ENCODE results near the gene NUDC. TPM values are rescaled to one million over a fixed set of nuclear protein-coding genes. Genes with fewer than 3 reads are reported as not detected.

Gene NUDC
- total and polyA plus RNA-seq, 5 donors from 2014 or later = 41.2 to 93.4 (median 82.0) TPM

- no peaks in the 10 kb centered on the region for H3K9me3 ChIP-seq (ENCODE audit: control insufficient read depth in 2 of 2, low read length in 2 of 2)
- DNase-seq (no peak), ATAC-seq (ENCODE audit: low read depth in 2 of 2) (no peak)
- peaks cover 27% of the 10 kb centered on the region for H3K36me3 ChIP-seq (ENCODE audit: control insufficient read depth, insufficient read depth, low read length)
- Mint-ChIP-seq H3K27me3 (no peaks in the 10 kb centered on the region), H3K4me3 (no peak overlapping the region), H3K27ac (no peak overlapping the region), H3K4me1 (peaks cover 0 to 9% (median 5%) of the 10 kb centered on the region in 4 donors), H3K9me3 (no peaks in the 10 kb centered on the region), H3K36me3 (peaks cover 22% of the 10 kb centered on the region)
- no peaks in the 10 kb centered on the region for H3K27me3 ChIP-seq (ENCODE audit: control insufficient read depth, insufficient read depth, low read length)
- no peaks in the 10 kb centered on the region for H3K4me1 ChIP-seq (ENCODE audit: control insufficient read depth, insufficient read depth, low read length, poor library complexity, severe bottlenecking)
- H3K27ac ChIP-seq (ENCODE audit: insufficient read depth, low read length, poor library complexity, severe bottlenecking) = no peak overlapping the region
- H3K4me3 ChIP-seq (ENCODE audit: low read depth, low read length) = no peak overlapping the region
Observed at GRCh38 chr1:26936823-26937222, 15.3 kb downstream of the NUDC start.

- Histone ChIP-seq H3K4me1 (ENCODE audit: control insufficient read depth, insufficient read depth, low read length, poor library complexity, severe bottlenecking) (no peaks in the 10 kb centered on the region), H3K9me3 (ENCODE audit: control insufficient read depth in 2 of 2, low read length in 2 of 2) (no peaks in the 10 kb centered on the region), H3K4me3 (ENCODE audit: low read depth, low read length) (no peak overlapping the region), H3K36me3 (ENCODE audit: control insufficient read depth, insufficient read depth, low read length) (peaks cover 33% of the 10 kb centered on the region), H3K27me3 (ENCODE audit: control insufficient read depth, insufficient read depth, low read length) (no peaks in the 10 kb centered on the region), H3K27ac (ENCODE audit: insufficient read depth, low read length, poor library complexity, severe bottlenecking) (no peak overlapping the region)
- H3K9me3 Mint-ChIP-seq = no peaks in the 10 kb centered on the region
- H3K36me3 Mint-ChIP-seq = peaks cover 24% of the 10 kb centered on the region
- H3K27ac Mint-ChIP-seq = peak overlapping the region in 2 of 3 donors; percentile 9 to 23
- H3K27me3 Mint-ChIP-seq = no peaks in the 10 kb centered on the region
- ATAC-seq (ENCODE audit: low read depth in 2 of 2) (no peak), DNase-seq (no peak)
- no peak overlapping the region for H3K4me3 Mint-ChIP-seq
- H3K4me1 Mint-ChIP-seq = peaks cover 0 to 8% (median 3%) of the 10 kb centered on the region in 4 donors
Observed at GRCh38 chr1:26938004-26938658, 16.6 kb downstream of the NUDC start.

GRCh38 chr1:26938659-26939025 lies 17.1 kb downstream of the NUDC start:
- H3K27ac ChIP-seq (ENCODE audit: insufficient read depth, low read length, poor library complexity, severe bottlenecking) = no peak overlapping the region
- H3K36me3 ChIP-seq (ENCODE audit: control insufficient read depth, insufficient read depth, low read length) = peaks cover 39% of the 10 kb centered on the region
- no peaks in the 10 kb centered on the region for H3K4me1 ChIP-seq (ENCODE audit: control insufficient read depth, insufficient read depth, low read length, poor library complexity, severe bottlenecking)
- no peak for DNase-seq
- no peak for ATAC-seq (ENCODE audit: low read depth in 2 of 2)
- Mint-ChIP-seq H3K27ac (peak overlapping the region in 1 of 3 donors; percentile 23), H3K27me3 (no peaks in the 10 kb centered on the region), H3K4me3 (no peak overlapping the region), H3K4me1 (peaks cover 0 to 6% (median 2%) of the 10 kb centered on the region in 4 donors), H3K36me3 (peaks cover 27% of the 10 kb centered on the region), H3K9me3 (no peaks in the 10 kb centered on the region)
- H3K4me3 ChIP-seq (ENCODE audit: low read depth, low read length) = no peak overlapping the region
- H3K27me3 ChIP-seq (ENCODE audit: control insufficient read depth, insufficient read depth, low read length) = no peaks in the 10 kb centered on the region
- no peaks in the 10 kb centered on the region for H3K9me3 ChIP-seq (ENCODE audit: control insufficient read depth in 2 of 2, low read length in 2 of 2)

GRCh38 chr1:26941311-26941710 lies 19.8 kb downstream of the NUDC start:
- DNase-seq (no peak), ATAC-seq (ENCODE audit: low read depth in 2 of 2) (no peak)
- H3K9me3 Mint-ChIP-seq = peaks cover 0 to 2% (median 0%) of the 10 kb centered on the region in 7 donors
- no peak overlapping the region for H3K4me3 Mint-ChIP-seq
- no peak overlapping the region for H3K4me3 ChIP-seq (ENCODE audit: low read depth, low read length)
- peaks cover 0 to 4% (median under 1%) of the 10 kb centered on the region in 4 donors for H3K4me1 Mint-ChIP-seq
- no peak overlapping the region for H3K27ac Mint-ChIP-seq
- peaks cover 31% of the 10 kb centered on the region for H3K36me3 Mint-ChIP-seq
- no peaks in the 10 kb centered on the region for H3K27me3 ChIP-seq (ENCODE audit: control insufficient read depth, insufficient read depth, low read length)
- no peaks in the 10 kb centered on the region for H3K9me3 ChIP-seq (ENCODE audit: control insufficient read depth in 2 of 2, low read length in 2 of 2)
- H3K4me1 ChIP-seq (ENCODE audit: control insufficient read depth, insufficient read depth, low read length, poor library complexity, severe bottlenecking) = no peaks in the 10 kb centered on the region
- H3K36me3 ChIP-seq (ENCODE audit: control insufficient read depth, insufficient read depth, low read length) = peaks cover 59% of the 10 kb centered on the region
- H3K27me3 Mint-ChIP-seq = no peaks in the 10 kb centered on the region
- H3K27ac ChIP-seq (ENCODE audit: insufficient read depth, low read length, poor library complexity, severe bottlenecking) = no peak overlapping the region

GRCh38 chr1:26942656-26943055 lies 21.1 kb downstream of the NUDC start:
- DNase-seq (no peak), ATAC-seq (ENCODE audit: low read depth in 2 of 2) (no peak)
- no peak overlapping the region for H3K4me3 Mint-ChIP-seq
- H3K4me3 ChIP-seq (ENCODE audit: low read depth, low read length) = no peak overlapping the region
- peaks cover 53% of the 10 kb centered on the region for H3K36me3 ChIP-seq (ENCODE audit: control insufficient read depth, insufficient read depth, low read length)
- peaks cover 28% of the 10 kb centered on the region for H3K36me3 Mint-ChIP-seq
- H3K27me3 ChIP-seq (ENCODE audit: control insufficient read depth, insufficient read depth, low read length) = no peaks in the 10 kb centered on the region
- H3K27ac Mint-ChIP-seq = no peak overlapping the region
- H3K4me1 ChIP-seq (ENCODE audit: control insufficient read depth, insufficient read depth, low read length, poor library complexity, severe bottlenecking) = no peaks in the 10 kb centered on the region
- no peaks in the 10 kb centered on the region for H3K27me3 Mint-ChIP-seq
- peaks cover 0 to 2% (median 0%) of the 10 kb centered on the region in 7 donors for H3K9me3 Mint-ChIP-seq
- peaks cover 0 to 4% (median under 1%) of the 10 kb centered on the region in 4 donors for H3K4me1 Mint-ChIP-seq
- no peaks in the 10 kb centered on the region for H3K9me3 ChIP-seq (ENCODE audit: control insufficient read depth in 2 of 2, low read length in 2 of 2)
- H3K27ac ChIP-seq (ENCODE audit: insufficient read depth, low read length, poor library complexity, severe bottlenecking) = no peak overlapping the region

- H3K27me3 Mint-ChIP-seq = no peaks in the 10 kb centered on the region
- Histone ChIP-seq H3K9me3 (ENCODE audit: control insufficient read depth in 2 of 2, low read length in 2 of 2) (no peaks in the 10 kb centered on the region), H3K4me3 (ENCODE audit: low read depth, low read length) (no peak overlapping the region), H3K4me1 (ENCODE audit: control insufficient read depth, insufficient read depth, low read length, poor library complexity, severe bottlenecking) (no peaks in the 10 kb centered on the region), H3K27me3 (ENCODE audit: control insufficient read depth, insufficient read depth, low read length) (no peaks in the 10 kb centered on the region), H3K27ac (ENCODE audit: insufficient read depth, low read length, poor library complexity, severe bottlenecking) (no peak overlapping the region), H3K36me3 (ENCODE audit: control insufficient read depth, insufficient read depth, low read length) (peaks cover 51% of the 10 kb centered on the region)
- no peak overlapping the region for H3K4me3 Mint-ChIP-seq
- H3K9me3 Mint-ChIP-seq = peaks cover 0 to 2% (median 0%) of the 10 kb centered on the region in 7 donors
- H3K4me1 Mint-ChIP-seq = peaks cover 0 to 2% (median under 1%) of the 10 kb centered on the region in 4 donors
- H3K36me3 Mint-ChIP-seq = peaks cover 28% of the 10 kb centered on the region
- ATAC-seq (ENCODE audit: low read depth in 2 of 2) (no peak), DNase-seq (no peak)
- peak overlapping the region in 1 of 3 donors; percentile 32 for H3K27ac Mint-ChIP-seq
Observed at GRCh38 chr1:26945138-26945537, 23.6 kb downstream of the NUDC start.

- no peaks in the 10 kb centered on the region for H3K27me3 Mint-ChIP-seq
- peak overlapping the region in 1 of 3 donors; percentile 32 for H3K27ac Mint-ChIP-seq
- H3K36me3 ChIP-seq (ENCODE audit: control insufficient read depth, insufficient read depth, low read length) = peaks cover 51% of the 10 kb centered on the region
- H3K27me3 ChIP-seq (ENCODE audit: control insufficient read depth, insufficient read depth, low read length) = no peaks in the 10 kb centered on the region
- peaks cover 0 to 3% (median 1%) of the 10 kb centered on the region in 4 donors for H3K4me1 Mint-ChIP-seq
- no peak overlapping the region for H3K27ac ChIP-seq (ENCODE audit: insufficient read depth, low read length, poor library complexity, severe bottlenecking)
- no peak overlapping the region for H3K4me3 Mint-ChIP-seq
- H3K36me3 Mint-ChIP-seq = peaks cover 30% of the 10 kb centered on the region
- H3K4me3 ChIP-seq (ENCODE audit: low read depth, low read length) = no peak overlapping the region
- no peaks in the 10 kb centered on the region for H3K9me3 ChIP-seq (ENCODE audit: control insufficient read depth in 2 of 2, low read length in 2 of 2)
- DNase-seq = no peak
- H3K4me1 ChIP-seq (ENCODE audit: control insufficient read depth, insufficient read depth, low read length, poor library complexity, severe bottlenecking) = no peaks in the 10 kb centered on the region
- ATAC-seq (ENCODE audit: low read depth in 2 of 2) = no peak
- peaks cover 0 to 2% (median 0%) of the 10 kb centered on the region in 7 donors for H3K9me3 Mint-ChIP-seq
Observed at GRCh38 chr1:26945728-26946127, 24.2 kb downstream of the NUDC start.

GRCh38 chr1:26946270-26946669 lies 24.7 kb downstream of the NUDC start:
- no peaks in the 10 kb centered on the region for H3K27me3 ChIP-seq (ENCODE audit: control insufficient read depth, insufficient read depth, low read length)
- peaks cover 0 to 4% (median 1%) of the 10 kb centered on the region in 4 donors for H3K4me1 Mint-ChIP-seq

More at GRCh38 chr1:26946270-26946669, 24.7 kb downstream of the NUDC start:
- no peak overlapping the region for H3K4me3 ChIP-seq (ENCODE audit: low read depth, low read length)
- no peaks in the 10 kb centered on the region for H3K9me3 ChIP-seq (ENCODE audit: control insufficient read depth in 2 of 2, low read length in 2 of 2)
- no peak for DNase-seq
- H3K4me1 ChIP-seq (ENCODE audit: control insufficient read depth, insufficient read depth, low read length, poor library complexity, severe bottlenecking) = no peaks in the 10 kb centered on the region
- no peak overlapping the region for H3K27ac ChIP-seq (ENCODE audit: insufficient read depth, low read length, poor library complexity, severe bottlenecking)
- H3K27ac Mint-ChIP-seq = no peak overlapping the region
- H3K4me3 Mint-ChIP-seq = no peak overlapping the region
- H3K9me3 Mint-ChIP-seq = peaks cover 0 to 2% (median 0%) of the 10 kb centered on the region in 7 donors
- no peaks in the 10 kb centered on the region for H3K27me3 Mint-ChIP-seq
- H3K36me3 Mint-ChIP-seq = peaks cover 32% of the 10 kb centered on the region
- no peak for ATAC-seq (ENCODE audit: low read depth in 2 of 2)
- H3K36me3 ChIP-seq (ENCODE audit: control insufficient read depth, insufficient read depth, low read length) = peaks cover 49% of the 10 kb centered on the region
